Measurements from ENCODE around the gene SPSB3.

Gene SPSB3

DNA sequence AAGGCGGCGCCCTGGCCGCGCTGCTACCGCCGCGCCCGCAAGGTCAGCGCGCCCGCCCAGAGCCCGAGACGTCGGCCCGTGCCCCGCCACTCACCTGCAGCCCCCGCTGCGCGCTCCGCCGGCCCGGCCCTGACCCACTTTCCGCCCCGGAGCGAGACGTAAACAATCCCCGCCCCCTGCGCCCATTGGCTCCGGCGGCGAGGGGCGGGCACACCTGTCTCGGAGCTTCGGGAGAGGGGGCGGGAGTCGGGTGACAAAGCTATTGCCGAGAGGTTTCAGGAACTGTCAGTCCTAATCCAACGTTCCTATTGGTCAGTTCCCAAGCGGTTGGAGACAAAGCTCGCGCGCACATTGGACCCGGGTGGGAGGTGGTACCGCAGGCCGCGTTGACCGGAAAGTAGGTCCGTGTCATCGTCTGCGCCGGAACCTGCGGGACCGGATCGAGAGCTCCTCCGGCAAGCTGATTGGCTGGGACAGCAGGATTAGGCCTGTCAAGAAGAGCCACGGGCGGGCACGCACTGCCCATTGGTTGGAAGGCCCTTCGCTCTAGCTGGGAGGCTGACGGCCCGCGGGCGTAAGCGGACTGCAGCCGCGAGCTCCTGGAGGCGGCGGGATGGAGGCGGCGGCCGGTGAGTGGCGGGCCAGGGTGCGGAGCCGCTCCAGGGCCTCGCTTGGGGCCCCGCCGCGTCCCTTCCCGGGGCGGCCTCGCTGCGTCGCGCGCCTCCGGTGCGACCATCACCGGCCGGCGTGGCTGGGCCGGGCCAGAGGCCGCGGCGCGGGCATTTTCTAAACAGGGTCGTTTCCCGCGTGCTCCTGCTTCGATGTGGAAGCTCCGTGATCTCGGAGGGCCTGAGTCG is at the start of gene SPSB3, which contains the start of gene NUBP2:
TSS of gene SPSB3 (minus strand) at position 164 of the 857 bp plus-strand sequence. CDS start 1,088 bp downstream, outside the sequence.
TSS of gene NUBP2 (plus strand) at position 553 of the 857 bp plus-strand sequence. CDS start at position 614, 61 bp downstream.
- peak within 1 kb of the TSS; percentile 92 for H3K27ac ChIP-seq
- CTCF ChIA-PET: interaction anchor here (0.6 to 1.4 kb wide), 4 partner anchors 16 to 41 kb away, joined by 3 to 4 read pairs (median 4); no protein-coding TSS in a partner anchor
- TF ChIP-seq, protein P1, sequence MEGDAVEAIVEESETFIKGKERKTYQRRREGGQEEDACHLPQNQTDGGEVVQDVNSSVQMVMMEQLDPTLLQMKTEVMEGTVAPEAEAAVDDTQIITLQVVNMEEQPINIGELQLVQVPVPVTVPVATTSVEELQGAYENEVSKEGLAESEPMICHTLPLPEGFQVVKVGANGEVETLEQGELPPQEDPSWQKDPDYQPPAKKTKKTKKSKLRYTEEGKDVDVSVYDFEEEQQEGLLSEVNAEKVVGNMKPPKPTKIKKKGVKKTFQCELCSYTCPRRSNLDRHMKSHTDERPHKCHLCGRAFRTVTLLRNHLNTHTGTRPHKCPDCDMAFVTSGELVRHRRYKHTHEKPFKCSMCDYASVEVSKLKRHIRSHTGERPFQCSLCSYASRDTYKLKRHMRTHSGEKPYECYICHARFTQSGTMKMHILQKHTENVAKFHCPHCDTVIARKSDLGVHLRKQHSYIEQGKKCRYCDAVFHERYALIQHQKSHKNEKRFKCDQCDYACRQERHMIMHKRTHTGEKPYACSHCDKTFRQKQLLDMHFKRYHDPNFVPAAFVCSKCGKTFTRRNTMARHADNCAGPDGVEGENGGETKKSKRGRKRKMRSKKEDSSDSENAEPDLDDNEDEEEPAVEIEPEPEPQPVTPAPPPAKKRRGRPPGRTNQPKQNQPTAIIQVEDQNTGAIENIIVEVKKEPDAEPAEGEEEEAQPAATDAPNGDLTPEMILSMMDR (conservative IDR thresholded peaks at IDR 0.05; ENCODE audit: low read depth): no peak
- DNase-seq (ENCODE audit: low spot score): peak; percentile 99
- POLR2A ChIA-PET (ENCODE audit: low non-redundant PET): interaction anchor here (0.6 to 2.3 kb wide), 8 partner anchors 9 to 440 kb away, joined by 3 to 7 read pairs (median 5); partner anchors contain the start of genes FAHD1 and HAGH

DNA sequence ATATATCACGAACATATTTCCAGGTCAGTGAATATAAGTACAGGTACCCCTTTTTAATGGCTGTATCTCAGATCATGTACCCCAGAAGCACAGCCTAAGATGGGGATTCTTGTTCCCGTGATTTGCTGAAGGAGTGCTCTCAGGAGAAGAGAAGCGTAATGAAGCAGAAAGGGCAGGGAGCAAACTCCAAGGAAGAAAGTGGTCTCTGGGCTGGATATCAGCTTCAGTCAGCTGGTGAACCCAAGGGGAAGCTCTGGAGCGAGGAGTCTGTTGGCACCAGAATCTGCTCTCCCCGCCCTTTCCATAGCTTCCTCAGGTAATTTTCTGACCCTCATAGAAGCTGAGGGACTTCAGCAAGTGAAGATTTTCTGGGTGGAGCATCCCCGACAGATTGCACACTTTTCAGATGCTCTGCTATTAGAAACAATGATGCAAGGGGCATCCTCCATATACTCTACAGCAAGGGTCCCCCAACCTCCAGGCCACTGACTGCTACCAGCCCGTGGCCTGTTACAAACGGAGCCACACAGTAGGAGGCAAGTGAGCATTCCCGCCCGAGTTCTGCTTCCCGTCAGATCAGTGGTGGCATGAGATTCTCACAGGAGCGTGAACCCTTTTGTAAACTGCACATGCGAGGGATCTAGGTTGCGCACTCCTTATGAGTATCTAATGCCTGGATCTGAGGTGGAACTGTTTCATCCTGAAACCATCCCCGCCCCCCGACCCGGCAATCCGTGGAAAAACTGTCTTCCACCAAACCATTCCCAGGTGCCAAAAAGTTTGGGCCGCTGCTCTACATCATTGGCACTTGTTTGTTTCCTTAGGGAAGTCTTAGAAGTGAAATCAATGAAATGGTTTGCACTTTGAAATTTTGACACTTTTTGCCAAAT is 49.1 kb upstream of the SPSB3 start:
- ChIA-PET POLR2A (ENCODE audit: low non-redundant PET) (no interaction called here), CTCF (no interaction called here)
- DNase-seq (ENCODE audit: low spot score): no peak
- TF ChIP-seq, protein P1 (conservative IDR thresholded peaks at IDR 0.05; ENCODE audit: low read depth): no peak
- H3K27ac ChIP-seq: peak overlapping the region; percentile 24; the same call in 1 of the 2 replicates

DNA sequence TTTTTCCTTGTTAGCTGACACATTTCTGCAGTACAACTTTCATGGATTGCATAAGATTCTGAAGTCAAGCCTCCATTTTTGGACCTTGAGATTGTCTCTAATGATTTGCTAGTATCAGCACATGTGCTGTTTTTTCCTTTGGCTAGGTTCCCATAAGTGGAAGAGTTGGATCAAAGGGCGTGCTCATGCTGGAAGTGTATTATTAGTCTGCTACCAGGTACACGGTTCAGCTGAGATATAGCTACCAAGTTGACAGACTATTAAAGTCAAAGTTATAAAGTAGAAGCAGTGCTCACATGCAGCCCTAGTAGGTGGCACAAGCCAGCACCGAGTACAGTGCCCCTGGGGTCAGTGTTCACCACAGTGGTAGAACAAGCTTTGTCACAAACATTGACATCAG is 47.8 kb upstream of the SPSB3 start:
- no peak for DNase-seq (ENCODE audit: low spot score)
- H3K27ac ChIP-seq: no peak overlapping the region
- POLR2A ChIA-PET (ENCODE audit: low non-redundant PET): interaction anchor here (0.6 kb wide), 1 partner anchor 48 kb away, joined by 5 read pairs; the partner anchor contains the start of genes NUBP2 and SPSB3
- TF ChIP-seq, protein P1 (conservative IDR thresholded peaks at IDR 0.05; ENCODE audit: low read depth): no peak
- CTCF ChIA-PET: interaction anchor here (0.6 kb wide), 1 partner anchor 339 kb away, joined by 3 read pairs; no protein-coding TSS in a partner anchor

DNA sequence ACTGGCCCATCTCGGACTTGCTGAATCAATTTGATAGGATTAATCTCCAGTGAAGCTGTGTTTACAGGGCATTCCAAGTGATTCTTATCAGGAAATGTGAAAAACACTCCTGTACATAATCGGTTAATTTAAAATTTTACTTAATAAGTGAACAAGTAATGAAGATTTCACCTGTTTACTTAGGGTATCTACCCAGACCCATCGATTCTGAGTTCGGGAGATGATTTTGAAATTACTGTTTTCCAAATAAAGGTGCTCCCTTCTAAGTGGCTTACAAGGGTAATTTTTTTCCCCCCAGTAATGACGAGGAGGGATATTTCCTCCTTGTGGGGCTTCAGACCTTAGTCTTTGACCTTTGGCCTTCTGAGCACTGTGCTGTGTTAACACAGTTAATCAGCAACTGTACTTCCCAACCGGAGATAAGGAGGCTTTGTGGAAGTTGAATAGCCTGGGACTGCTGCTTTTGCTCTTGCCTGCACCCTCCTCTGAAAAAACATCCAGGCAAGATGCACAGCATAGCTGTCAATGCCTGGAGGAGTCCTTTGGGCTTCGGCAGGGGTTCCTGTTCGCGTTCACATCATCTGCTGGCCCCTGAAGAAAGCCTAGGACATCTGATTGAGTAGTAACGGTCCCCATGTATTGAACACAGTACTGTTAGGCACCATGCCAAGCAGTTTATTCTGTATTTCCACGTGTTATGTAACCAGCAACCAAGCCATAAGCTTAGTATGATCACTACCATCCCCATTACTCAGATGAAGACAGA is 46.5 kb upstream of the SPSB3 start:
- H3K27ac ChIP-seq: no peak overlapping the region
- TF ChIP-seq, protein P1 (conservative IDR thresholded peaks at IDR 0.05; ENCODE audit: low read depth): no peak
- POLR2A ChIA-PET (ENCODE audit: low non-redundant PET): no interaction called here
- CTCF ChIA-PET: interaction anchor here (0.6 to 0.7 kb wide), 5 partner anchors 13 to 656 kb away, joined by 3 to 4 read pairs (median 3); no protein-coding TSS in a partner anchor
- no peak for DNase-seq (ENCODE audit: low spot score)

DNA sequence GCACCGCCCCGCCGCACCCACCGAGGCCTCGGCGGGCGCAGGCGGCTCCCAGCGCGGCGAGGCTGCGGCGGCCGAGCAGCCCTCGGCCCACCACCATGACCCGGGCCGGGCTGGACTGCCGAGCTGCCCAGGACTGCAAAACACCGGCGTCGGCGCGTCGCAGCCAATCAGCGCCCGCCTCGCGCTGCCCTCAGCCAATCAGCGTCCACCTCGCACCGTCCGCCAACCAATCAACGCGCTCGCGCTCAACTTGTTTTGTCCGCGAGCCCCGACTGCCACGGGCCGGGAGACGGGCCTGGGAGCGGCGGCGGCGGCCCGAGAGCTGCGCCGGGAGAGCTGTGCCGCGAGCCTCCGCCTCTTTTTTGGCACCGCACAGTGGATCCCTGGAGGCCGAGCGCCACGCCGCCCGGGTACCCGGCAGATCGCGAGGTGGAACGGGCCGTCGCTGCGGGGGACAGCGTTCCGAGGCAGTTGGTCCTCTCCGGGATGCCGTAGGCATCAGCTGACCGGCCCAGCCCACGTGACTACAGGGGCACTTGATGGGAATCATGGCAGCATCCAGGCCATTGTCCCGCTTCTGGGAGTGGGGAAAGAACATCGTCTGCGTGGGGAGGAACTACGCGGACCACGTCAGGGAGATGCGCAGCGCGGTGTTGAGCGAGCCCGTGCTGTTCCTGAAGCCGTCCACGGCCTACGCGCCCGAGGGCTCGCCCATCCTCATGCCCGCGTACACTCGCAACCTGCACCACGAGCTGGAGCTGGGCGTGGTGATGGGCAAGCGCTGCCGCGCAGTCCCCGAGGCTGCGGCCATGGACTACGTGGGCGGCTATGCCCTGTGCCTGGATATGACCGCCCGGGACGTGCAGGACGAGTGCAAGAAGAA is 44.6 kb upstream of the SPSB3 start, which contains the start of the genes FAHD1 and HAGH:
TSS of gene FAHD1 (plus strand) at position 516 of the 883 bp plus-strand sequence. CDS start at position 549, 33 bp downstream.
TSS of gene HAGH (minus strand) at position 135 of the 883 bp plus-strand sequence. CDS start at position 97, 38 bp downstream.
- POLR2A ChIA-PET (ENCODE audit: low non-redundant PET): interaction anchor here (0.6 to 2.5 kb wide), 3 partner anchors 23 to 129 kb away, joined by 3 to 7 read pairs (median 6); partner anchors contain the start of genes NUBP2 and SPSB3
- H3K27ac ChIP-seq: peak within 1 kb of the TSS; percentile 87
- TF ChIP-seq, protein P1 (conservative IDR thresholded peaks at IDR 0.05; ENCODE audit: low read depth): no peak
- DNase-seq (ENCODE audit: low spot score): peak; percentile 99
- CTCF ChIA-PET: interaction anchor here (0.5 to 0.6 kb wide), 4 partner anchors 12 to 361 kb away, joined by 3 to 4 read pairs (median 3); no protein-coding TSS in a partner anchor
